ENCODE results near the gene GLIS1. TPM values are rescaled to one million over a fixed set of nuclear protein-coding genes. Genes with fewer than 3 reads are reported as not detected.

The GLIS1 gene
- total and polyA plus RNA-seq, 8 donors, result 0.06 to 0.26 (median 0.13) TPM; not detected in 4

DNA sequence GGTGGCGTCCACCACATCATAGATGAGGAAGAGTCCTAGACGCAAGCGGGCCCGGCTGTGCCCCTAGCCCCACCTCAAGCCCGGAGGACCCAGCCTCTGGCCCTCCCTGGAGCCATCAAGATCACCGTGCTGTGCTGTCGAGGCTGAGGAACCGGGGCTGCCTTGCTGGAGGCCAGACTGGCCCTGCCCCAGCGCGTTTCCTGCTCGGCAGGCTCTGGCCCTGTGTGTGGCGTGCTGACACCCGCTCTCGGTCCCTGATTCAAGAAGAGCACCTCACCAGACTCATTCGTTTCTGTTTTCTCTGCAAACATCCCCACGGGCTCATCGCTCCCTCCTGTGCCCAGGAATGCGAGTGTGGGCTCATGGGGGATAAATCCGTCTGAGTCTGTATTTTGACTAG lies 51.1 kb downstream of the GLIS1 start:
- Histone ChIP-seq H3K9me3 (no peaks in the 10 kb centered on the region), H3K4me3 (no peak overlapping the region), H3K36me3 (no peaks in the 10 kb centered on the region), H3K27me3 (no peaks in the 10 kb centered on the region), H3K27ac (no peak overlapping the region), H3K4me1 (peaks cover 0 to 3% (median 0%) of the 10 kb centered on the region in 3 donors)
- FAIRE-seq (no peak), ATAC-seq (no peak), DNase-seq (no peak)
- TF ChIP-seq, protein P1, sequence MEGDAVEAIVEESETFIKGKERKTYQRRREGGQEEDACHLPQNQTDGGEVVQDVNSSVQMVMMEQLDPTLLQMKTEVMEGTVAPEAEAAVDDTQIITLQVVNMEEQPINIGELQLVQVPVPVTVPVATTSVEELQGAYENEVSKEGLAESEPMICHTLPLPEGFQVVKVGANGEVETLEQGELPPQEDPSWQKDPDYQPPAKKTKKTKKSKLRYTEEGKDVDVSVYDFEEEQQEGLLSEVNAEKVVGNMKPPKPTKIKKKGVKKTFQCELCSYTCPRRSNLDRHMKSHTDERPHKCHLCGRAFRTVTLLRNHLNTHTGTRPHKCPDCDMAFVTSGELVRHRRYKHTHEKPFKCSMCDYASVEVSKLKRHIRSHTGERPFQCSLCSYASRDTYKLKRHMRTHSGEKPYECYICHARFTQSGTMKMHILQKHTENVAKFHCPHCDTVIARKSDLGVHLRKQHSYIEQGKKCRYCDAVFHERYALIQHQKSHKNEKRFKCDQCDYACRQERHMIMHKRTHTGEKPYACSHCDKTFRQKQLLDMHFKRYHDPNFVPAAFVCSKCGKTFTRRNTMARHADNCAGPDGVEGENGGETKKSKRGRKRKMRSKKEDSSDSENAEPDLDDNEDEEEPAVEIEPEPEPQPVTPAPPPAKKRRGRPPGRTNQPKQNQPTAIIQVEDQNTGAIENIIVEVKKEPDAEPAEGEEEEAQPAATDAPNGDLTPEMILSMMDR (IDR thresholded peaks at IDR 0.05), result no peak
- WGBS, 2 donors, result 79 to 84% methylated on average over 19 of the region's 19 CpGs
- intact Hi-C loops (cut with DNase I), result loop anchor here in 1 of 3 donors (10.0 kb wide), 1 partner anchor 203 kb away; no protein-coding TSS in a partner anchor

DNA sequence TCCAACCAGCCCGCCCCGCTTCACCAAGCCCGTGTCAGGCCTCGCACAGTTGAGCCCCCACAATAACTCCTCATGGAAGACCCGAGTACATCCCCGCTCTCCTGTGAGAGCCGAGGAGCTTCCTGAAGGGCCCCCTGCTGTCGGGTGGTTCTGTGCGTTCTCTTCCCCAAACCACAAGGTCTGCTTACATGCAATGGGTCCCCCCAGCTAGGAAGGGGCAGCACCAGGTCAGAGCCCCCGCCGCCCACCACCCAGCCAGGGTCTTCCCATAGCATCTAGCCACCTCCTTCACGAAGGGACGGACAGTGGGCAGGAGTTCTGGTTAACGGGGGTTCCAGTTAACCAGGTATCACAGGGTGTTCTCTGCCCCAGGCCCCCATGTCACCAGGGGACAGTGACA lies 51.5 kb downstream of the GLIS1 start:
- no peak for DNase-seq
- H3K36me3 ChIP-seq, result no peaks in the 10 kb centered on the region
- 65 to 77% methylated on average over 14 of the region's 14 CpGs for WGBS, 2 donors
- H3K27me3 ChIP-seq, result no peaks in the 10 kb centered on the region
- H3K9me3 ChIP-seq, result no peaks in the 10 kb centered on the region
- no peak for ATAC-seq
- peaks cover 0 to 3% (median 0%) of the 10 kb centered on the region in 3 donors for H3K4me1 ChIP-seq
- TF ChIP-seq, protein P1 (IDR thresholded peaks at IDR 0.05), result no peak
- FAIRE-seq, result no peak
- H3K4me3 ChIP-seq, result no peak overlapping the region
- intact Hi-C loops (cut with DNase I), result loop anchor here in 1 of 3 donors (10.0 kb wide), 1 partner anchor 203 kb away; no protein-coding TSS in a partner anchor
- no peak overlapping the region for H3K27ac ChIP-seq

DNA sequence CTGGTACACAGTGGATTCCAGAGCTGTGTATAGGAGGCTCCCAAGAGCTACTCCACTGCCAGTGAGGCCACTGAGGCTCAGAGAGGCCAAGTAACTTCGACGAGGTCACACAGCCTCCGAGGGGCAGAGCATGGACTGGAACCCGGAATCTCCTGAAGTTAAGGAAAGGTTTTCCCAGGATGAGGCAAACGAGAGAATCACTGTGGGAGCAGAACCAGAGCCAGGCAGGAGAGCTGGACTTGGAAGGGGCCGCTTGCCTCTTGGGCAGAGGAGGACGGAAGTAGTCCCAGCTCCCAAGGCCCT lies 52.0 kb downstream of the GLIS1 start:
- intact Hi-C loops (cut with DNase I), result loop anchor here in 1 of 3 donors (10.0 kb wide), 1 partner anchor 202 kb away; no protein-coding TSS in a partner anchor
- H3K4me3 ChIP-seq, result no peak overlapping the region
- H3K36me3 ChIP-seq, result no peaks in the 10 kb centered on the region
- DNase-seq, result no peak
- FAIRE-seq, result no peak
- WGBS, 2 donors, result 72 to 82% methylated on average over 7 of the region's 7 CpGs
- TF ChIP-seq, protein P1 (IDR thresholded peaks at IDR 0.05), result no peak
- no peak overlapping the region for H3K27ac ChIP-seq
- no peaks in the 10 kb centered on the region for H3K9me3 ChIP-seq
- H3K4me1 ChIP-seq, result peaks cover 0 to 3% (median 0%) of the 10 kb centered on the region in 3 donors
- H3K27me3 ChIP-seq, result no peaks in the 10 kb centered on the region
- no peak for ATAC-seq

DNA sequence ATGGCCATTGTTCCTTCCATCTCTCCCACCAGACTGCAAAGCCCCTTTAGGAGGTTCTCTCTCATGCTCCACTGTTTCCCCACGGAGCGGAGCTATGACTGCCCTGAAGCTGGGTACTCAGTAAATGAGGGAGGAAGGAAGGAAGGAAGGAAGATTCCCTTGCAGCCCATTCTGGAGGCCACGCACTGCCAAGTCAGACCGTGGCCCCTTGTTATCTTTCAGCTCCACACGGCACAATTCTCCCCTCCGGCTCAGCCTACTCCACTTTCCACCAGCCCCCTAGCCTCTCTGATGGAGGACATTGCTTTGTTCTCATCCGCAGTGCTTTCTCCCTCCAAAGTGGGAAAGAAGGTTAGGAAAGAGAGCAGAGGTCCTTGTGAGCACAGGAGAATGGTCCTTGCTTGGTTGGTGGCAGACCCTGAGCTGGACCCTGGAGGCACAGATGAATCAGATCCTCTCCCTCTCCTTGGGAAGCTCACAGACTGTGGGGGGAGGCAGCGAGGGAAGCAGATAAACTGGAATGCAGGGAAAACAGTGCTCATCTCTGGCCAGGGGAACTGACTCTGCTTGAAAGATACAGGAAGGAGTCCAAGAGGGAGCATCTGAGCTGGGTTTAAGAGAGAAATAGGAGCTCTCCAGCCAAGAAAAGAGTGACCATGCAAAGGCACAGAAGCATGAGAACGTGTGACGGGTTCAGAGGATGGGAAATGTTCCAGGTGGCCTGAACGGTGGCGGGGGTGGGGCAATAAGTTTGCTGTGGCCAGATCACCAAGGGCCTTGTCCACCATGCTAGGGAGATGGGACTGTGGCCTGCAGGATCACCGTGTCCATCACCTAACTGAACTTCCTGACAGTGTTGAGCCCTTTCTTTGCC lies 52.6 kb downstream of the GLIS1 start:
- peaks cover 0 to 3% (median 0%) of the 10 kb centered on the region in 3 donors for H3K4me1 ChIP-seq
- no peaks in the 10 kb centered on the region for H3K27me3 ChIP-seq
- no peak overlapping the region for H3K27ac ChIP-seq
- no peaks in the 10 kb centered on the region for H3K36me3 ChIP-seq
- no peak overlapping the region for H3K4me3 ChIP-seq
- intact Hi-C loops (cut with DNase I), result loop anchor here in 1 of 3 donors (10.0 kb wide), 1 partner anchor 202 kb away; no protein-coding TSS in a partner anchor
- WGBS, 2 donors, result 44 to 55% methylated on average over 13 of the region's 13 CpGs
- ATAC-seq (no peak), FAIRE-seq (no peak), DNase-seq (no peak)
- H3K9me3 ChIP-seq, result no peaks in the 10 kb centered on the region
- TF ChIP-seq, protein P1 (IDR thresholded peaks at IDR 0.05), result no peak
